ENCODE measurements around the gene OSTM1. TPM values are rescaled to one million over a fixed set of nuclear protein-coding genes. Genes with fewer than 3 reads are reported as not detected.

The OSTM1 gene
- total and polyA plus RNA-seq, 2 experiments from 2014 or later = 27.0 to 29.3 TPM

GRCh38 chr6:108029226-108029921, 45.2 kb downstream of the OSTM1 start:
- DNase-seq = no peak
- WGBS, 2 experiments (ENCODE audit: low coverage in 1 of 2, low lambda C conversion rate in 2 of 2, missing lambda C conversion rate in 2 of 2) = 76 to 79% methylated on average over 6 of the region's 6 CpGs

GRCh38 chr6:108027594-108027993, 46.9 kb downstream of the OSTM1 start:
- H3K79me2 ChIP-seq (ENCODE audit: insufficient read depth) = no peaks in the 10 kb centered on the region
- no peaks in the 10 kb centered on the region for H3K9me3 ChIP-seq (ENCODE audit: low read depth)
- in situ Hi-C loops (cut with MboI) = no loop called here
- no peak overlapping the region for H3K27ac ChIP-seq
- H2AFZ ChIP-seq = no peak overlapping the region
- TF ChIP-seq EZH2 (IDR thresholded peaks at IDR 0.05; ENCODE audit: insufficient read depth, poor library complexity, severe bottlenecking) (no peak), EZH2phosphoT487 (IDR thresholded peaks at IDR 0.05; ENCODE audit: insufficient read depth, low read depth) (no peak)
- H3F3A ChIP-seq (ENCODE audit: insufficient read depth) = no peaks in the 10 kb centered on the region
- WGBS, 2 experiments (ENCODE audit: low coverage in 1 of 2, low lambda C conversion rate in 2 of 2, missing lambda C conversion rate in 2 of 2) = 66 to 72% methylated on average over 3 of the region's 3 CpGs
- no peaks in the 10 kb centered on the region for H3K27me3 ChIP-seq (replicated peaks; ENCODE audit: insufficient read depth)
- H4K20me1 ChIP-seq (ENCODE audit: insufficient read depth) = no peaks in the 10 kb centered on the region
- no peaks in the 10 kb centered on the region for H3K4me1 ChIP-seq (ENCODE audit: insufficient read depth)
- H3K36me3 ChIP-seq (ENCODE audit: low read depth) = no peaks in the 10 kb centered on the region
- H3K9me2 ChIP-seq (ENCODE audit: insufficient read depth) = no peaks in the 10 kb centered on the region
- H3K9ac ChIP-seq = no peak overlapping the region
- H3K4me2 ChIP-seq (ENCODE audit: unreplicated experiment) = no peak overlapping the region
- H3K4me3 ChIP-seq = no peak overlapping the region
- peak; percentile 34 for DNase-seq

More at GRCh38 chr6:108029226-108029921, 45.2 kb downstream of the OSTM1 start:
- no peaks in the 10 kb centered on the region for H4K20me1 ChIP-seq (ENCODE audit: insufficient read depth)
- TF ChIP-seq EZH2 (IDR thresholded peaks at IDR 0.05; ENCODE audit: insufficient read depth, poor library complexity, severe bottlenecking) (no peak), EZH2phosphoT487 (IDR thresholded peaks at IDR 0.05; ENCODE audit: insufficient read depth, low read depth) (no peak)
- H2AFZ ChIP-seq = no peak overlapping the region
- no peaks in the 10 kb centered on the region for H3K36me3 ChIP-seq (ENCODE audit: low read depth)
- H3K9me2 ChIP-seq (ENCODE audit: insufficient read depth) = no peaks in the 10 kb centered on the region
- no peaks in the 10 kb centered on the region for H3K79me2 ChIP-seq (ENCODE audit: insufficient read depth)
- H3K4me2 ChIP-seq (ENCODE audit: unreplicated experiment) = no peak overlapping the region
- no peaks in the 10 kb centered on the region for H3K27me3 ChIP-seq (replicated peaks; ENCODE audit: insufficient read depth)
- H3K4me3 ChIP-seq = no peak overlapping the region
- no peak overlapping the region for H3K27ac ChIP-seq
- H3K9ac ChIP-seq = no peak overlapping the region
- in situ Hi-C loops (cut with MboI) = no loop called here
- H3K4me1 ChIP-seq (ENCODE audit: insufficient read depth) = no peaks in the 10 kb centered on the region
- H3F3A ChIP-seq (ENCODE audit: insufficient read depth) = no peaks in the 10 kb centered on the region
- no peaks in the 10 kb centered on the region for H3K9me3 ChIP-seq (ENCODE audit: low read depth)

- Histone ChIP-seq H3K27ac (no peak overlapping the region), H3K9ac (no peak overlapping the region), H3K4me3 (no peak overlapping the region), H3K9me2 (ENCODE audit: insufficient read depth) (no peaks in the 10 kb centered on the region), H3F3A (ENCODE audit: insufficient read depth) (no peaks in the 10 kb centered on the region), H3K4me1 (ENCODE audit: insufficient read depth) (no peaks in the 10 kb centered on the region), H4K20me1 (ENCODE audit: insufficient read depth) (no peaks in the 10 kb centered on the region), H3K36me3 (ENCODE audit: low read depth) (no peaks in the 10 kb centered on the region), H3K4me2 (ENCODE audit: unreplicated experiment) (no peak overlapping the region), H3K9me3 (ENCODE audit: low read depth) (no peaks in the 10 kb centered on the region), H2AFZ (no peak overlapping the region), H3K27me3 (replicated peaks; ENCODE audit: insufficient read depth) (no peaks in the 10 kb centered on the region), H3K79me2 (ENCODE audit: insufficient read depth) (no peaks in the 10 kb centered on the region)
- DNase-seq = peak; percentile 38
- in situ Hi-C loops (cut with MboI) = no loop called here
- no peak for TF ChIP-seq EZH2phosphoT487 (IDR thresholded peaks at IDR 0.05; ENCODE audit: insufficient read depth, low read depth)
- TF ChIP-seq EZH2 (IDR thresholded peaks at IDR 0.05; ENCODE audit: insufficient read depth, poor library complexity, severe bottlenecking) = no peak
- WGBS, 2 experiments (ENCODE audit: low coverage in 1 of 2, low lambda C conversion rate in 2 of 2, missing lambda C conversion rate in 2 of 2) = 42% methylated on average over 3 of the region's 3 CpGs
Measured at GRCh38 chr6:108027056-108027455, 47.5 kb downstream of the OSTM1 start.

- WGBS, 2 experiments (ENCODE audit: low coverage in 1 of 2, low lambda C conversion rate in 2 of 2, missing lambda C conversion rate in 2 of 2) = 77 to 83% methylated on average over 6 of the region's 6 CpGs
- Histone ChIP-seq H3K4me1 (ENCODE audit: insufficient read depth) (no peaks in the 10 kb centered on the region), H3K27me3 (replicated peaks; ENCODE audit: insufficient read depth) (no peaks in the 10 kb centered on the region), H3F3A (ENCODE audit: insufficient read depth) (no peaks in the 10 kb centered on the region), H3K9me2 (ENCODE audit: insufficient read depth) (no peaks in the 10 kb centered on the region), H3K9me3 (ENCODE audit: low read depth) (no peaks in the 10 kb centered on the region), H3K4me3 (no peak overlapping the region), H3K36me3 (ENCODE audit: low read depth) (no peaks in the 10 kb centered on the region), H4K20me1 (ENCODE audit: insufficient read depth) (no peaks in the 10 kb centered on the region), H3K27ac (no peak overlapping the region), H3K79me2 (ENCODE audit: insufficient read depth) (no peaks in the 10 kb centered on the region), H3K4me2 (ENCODE audit: unreplicated experiment) (no peak overlapping the region), H2AFZ (no peak overlapping the region), H3K9ac (no peak overlapping the region)
- in situ Hi-C loops (cut with MboI) = no loop called here
- TF ChIP-seq EZH2phosphoT487 (IDR thresholded peaks at IDR 0.05; ENCODE audit: insufficient read depth, low read depth) (no peak), EZH2 (IDR thresholded peaks at IDR 0.05; ENCODE audit: insufficient read depth, poor library complexity, severe bottlenecking) (no peak)
- DNase-seq = no peak
Measured at GRCh38 chr6:108024427-108025073, 50.0 kb downstream of the OSTM1 start.

All from GM23248 (cell line).